Vagina (tissue), 2 donors: ENCODE data around the gene LPIN1. TPM values are rescaled to one million over a fixed set of nuclear protein-coding genes. Genes with fewer than 3 reads are reported as not detected.

Experiments used
- DNase-seq, 2 donors: peaks; one replicate each; pipeline ENCODE4 v3.0.0-alpha.2; 2017; ENCODE audit errors: extremely low spot score in 2 of 2
- H3K27ac ChIP-seq: fragments of 200-600 bp; sonication (generic); one replicate; pipeline ENCODE4 v1.5.1; 2019
- H3K27me3 ChIP-seq: fragments of 200-600 bp; sonication (generic); one replicate; pipeline ENCODE4 v1.5.1; 2019
- H3K36me3 ChIP-seq, 2 donors: fragments of 200-600 bp; sonication (generic); one replicate each; pipeline ENCODE4 v1.5.1; 2017 to 2019
- H3K4me1 ChIP-seq: fragments of 200-600 bp; sonication (generic); one replicate; pipeline ENCODE4 v1.5.1; 2019
- H3K4me3 ChIP-seq, 2 donors: fragments of 200-600 bp; sonication (generic); 1 replicate in 1 of 2; 2 replicates in 1 of 2; pipeline ENCODE4 v1.5.1; 2016 to 2019
- H3K9me3 ChIP-seq: fragments of 200-600 bp; sonication (generic); one replicate; pipeline ENCODE4 v1.5.1; 2019
- CTCF ChIP-seq, 3 experiments: fragments of 450-650 bp in 2 of 3; fragments of 200-600 bp in 1 of 3; sonication (generic) in 1 of 3; IDR thresholded peaks; one replicate each; pipeline ENCODE4 v1.5.1; 2017 to 2019; ENCODE audit warnings: antibody characterized with exemption in 3 of 3, mild to moderate bottlenecking in 2 of 3, moderate library complexity in 2 of 3
- POLR2A ChIP-seq, 2 donors: fragments of 450-650 bp; IDR thresholded peaks; one replicate each; pipeline ENCODE4 v1.6.1; 2017; ENCODE audit warnings: antibody characterized with exemption in 2 of 2, mild to moderate bottlenecking in 2 of 2, moderate library complexity in 2 of 2
- POLR2AphosphoS5 ChIP-seq, 2 donors: sonication (generic); formaldehyde crosslinking; IDR thresholded peaks; one replicate each; pipeline ENCODE4 v1.9.0; 2017; ENCODE audit warnings: antibody characterized with exemption in 2 of 2, mild to moderate bottlenecking in 2 of 2, low read depth in 1 of 2; ENCODE audit not compliant: insufficient read depth in 1 of 2
- intact Hi-C: fragments of 100-400 bp; cut with DNase I; formaldehyde crosslinking; loops from one replicate; pipeline ENCODE4 v1.15.1; 2023
- total RNA-seq: library from RNA; depleted of rRNA; stranded (reverse); fragments of >200 nt; gene quantifications from one replicate; pipeline ENCODE4 v1.2.3, GENCODE V29; 2016

LPIN1 gene
- total RNA-seq, 1 donor from 2014 or later: 67.5 TPM

DNA sequence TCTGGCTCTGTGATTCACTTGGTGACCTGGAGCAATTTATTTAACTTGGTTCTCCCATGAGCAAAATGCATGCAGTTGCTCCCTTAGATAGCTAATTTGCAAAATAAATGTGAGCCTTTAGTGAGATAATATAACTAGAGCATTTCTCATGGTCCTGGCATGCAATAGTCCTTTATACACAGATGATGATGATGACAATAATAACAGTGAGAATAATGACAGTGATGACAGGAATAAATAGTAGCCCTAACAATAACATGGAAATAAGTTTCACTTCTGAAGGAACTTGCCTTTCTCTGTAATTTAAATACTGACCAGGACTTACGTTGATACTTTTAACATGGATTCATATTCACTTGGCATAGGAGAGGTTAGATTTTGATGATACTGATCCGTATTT lies 49.2 kb downstream of the LPIN1 start:
- H3K27ac ChIP-seq: no peak overlapping the region
- no peaks in the 10 kb centered on the region for H3K9me3 ChIP-seq
- H3K27me3 ChIP-seq: no peaks in the 10 kb centered on the region
- DNase-seq: no peak
- no peaks in the 10 kb centered on the region for H3K4me1 ChIP-seq
- H3K4me3 ChIP-seq: no peak overlapping the region
- intact Hi-C loops: no loop called here
- no peak for TF ChIP-seq POLR2AphosphoS5 (IDR thresholded peaks at IDR 0.05; ENCODE audit: insufficient read depth in 1 of 2, low read depth in 1 of 2)
- no peak for TF ChIP-seq CTCF (IDR thresholded peaks at IDR 0.05)
- TF ChIP-seq POLR2A (IDR thresholded peaks at IDR 0.05): no peak
- H3K36me3 ChIP-seq: peaks cover 0 to 49% of the 10 kb centered on the region in 2 donors

DNA sequence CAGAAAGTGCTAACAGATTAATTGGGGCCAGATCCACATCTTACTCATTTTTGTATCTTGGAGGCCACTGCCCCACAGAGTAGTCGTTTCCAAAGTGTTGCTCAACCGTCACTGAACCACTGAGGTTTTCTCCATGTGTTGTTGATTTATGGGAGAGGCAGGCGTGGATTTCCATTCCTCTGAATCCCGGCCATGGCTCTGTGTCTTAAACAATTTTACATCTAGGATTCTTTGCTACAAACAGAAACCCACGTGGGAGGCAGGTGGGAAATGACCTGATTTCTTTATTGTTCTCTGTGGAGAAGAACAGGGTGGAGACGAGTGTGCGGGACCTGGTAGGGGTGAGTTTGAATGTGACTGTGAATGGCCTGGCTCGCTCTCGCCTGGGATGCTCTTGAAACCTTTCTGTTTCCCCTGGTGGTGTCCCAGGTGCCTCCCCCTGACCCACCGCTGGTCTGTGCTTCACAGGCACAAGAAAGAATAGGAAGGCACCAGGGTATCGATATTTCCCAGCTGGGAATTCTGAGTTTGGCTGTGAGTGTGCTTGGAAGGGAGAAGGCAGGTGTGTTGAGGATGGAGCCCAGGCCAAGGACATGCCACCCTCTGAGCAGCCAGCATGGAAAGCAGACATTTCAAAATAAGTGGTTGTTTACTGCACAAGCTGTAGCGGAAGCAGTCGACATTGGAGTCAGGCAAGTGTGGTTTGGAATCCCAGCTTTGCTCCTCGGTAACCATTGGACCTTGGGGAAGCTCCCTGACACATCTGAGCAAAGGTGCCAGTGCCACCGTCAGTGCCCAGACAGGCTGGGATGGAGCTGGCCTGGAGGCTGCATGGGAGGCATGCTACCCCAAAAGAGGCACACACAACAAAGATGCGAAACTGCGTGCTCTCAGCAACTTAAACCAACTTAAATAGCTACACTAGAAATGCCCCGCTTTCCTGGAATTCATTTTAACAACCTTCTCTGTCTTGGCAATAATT lies 50.0 kb downstream of the LPIN1 start:
- H3K36me3 ChIP-seq: peaks cover 0 to 49% of the 10 kb centered on the region in 2 donors
- H3K4me3 ChIP-seq: no peak overlapping the region
- intact Hi-C loops: no loop called here
- TF ChIP-seq POLR2AphosphoS5 (IDR thresholded peaks at IDR 0.05; ENCODE audit: insufficient read depth in 1 of 2, low read depth in 1 of 2) (no peak), CTCF (IDR thresholded peaks at IDR 0.05) (no peak), POLR2A (IDR thresholded peaks at IDR 0.05) (no peak)
- peak; percentile 70 to 86 for DNase-seq
- H3K27ac ChIP-seq: no peak overlapping the region
- no peaks in the 10 kb centered on the region for H3K27me3 ChIP-seq
- H3K4me1 ChIP-seq: no peaks in the 10 kb centered on the region
- H3K9me3 ChIP-seq: no peaks in the 10 kb centered on the region

- Histone ChIP-seq H3K4me3 (no peak overlapping the region), H3K27me3 (no peaks in the 10 kb centered on the region), H3K9me3 (no peaks in the 10 kb centered on the region), H3K27ac (no peak overlapping the region), H3K4me1 (no peaks in the 10 kb centered on the region), H3K36me3 (peaks cover 0 to 36% of the 10 kb centered on the region in 2 donors)
- TF ChIP-seq POLR2AphosphoS5 (IDR thresholded peaks at IDR 0.05; ENCODE audit: insufficient read depth in 1 of 2, low read depth in 1 of 2): no peak
- no peak for TF ChIP-seq POLR2A (IDR thresholded peaks at IDR 0.05)
- TF ChIP-seq CTCF (IDR thresholded peaks at IDR 0.05): no peak
- intact Hi-C loops: no loop called here
- peak; percentile 22 to 54 for DNase-seq
Measured at GRCh38 chr2:11797846-11798245, 51.4 kb downstream of the LPIN1 start.

- H3K27ac ChIP-seq: no peak overlapping the region
- peak in 1 of 2 donors; percentile 70 for DNase-seq
- no peaks in the 10 kb centered on the region for H3K4me1 ChIP-seq
- no peak overlapping the region for H3K4me3 ChIP-seq
- no peaks in the 10 kb centered on the region for H3K27me3 ChIP-seq
- intact Hi-C loops: no loop called here
- peaks cover 0 to 38% of the 10 kb centered on the region in 2 donors for H3K36me3 ChIP-seq
- no peak for TF ChIP-seq CTCF (IDR thresholded peaks at IDR 0.05)
- TF ChIP-seq POLR2AphosphoS5 (IDR thresholded peaks at IDR 0.05; ENCODE audit: insufficient read depth in 1 of 2, low read depth in 1 of 2): no peak
- no peak for TF ChIP-seq POLR2A (IDR thresholded peaks at IDR 0.05)
- H3K9me3 ChIP-seq: no peaks in the 10 kb centered on the region
Measured at GRCh38 chr2:11798701-11799435, 52.4 kb downstream of the LPIN1 start.
